ENCODE results near the gene PPDPF.
A peak's percentile ranks its signal among the peaks of the same experiment; 100 is the strongest.
"Not testable (repeated sequence)": the region's sequence is repeated elsewhere in the genome, so short reads cannot be mapped to it uniquely, and the experiment has no call there.

Gene PPDPF

GRCh38 chr20:63565021-63565698 is 44.6 kb downstream of the PPDPF start:
- ATAC-seq (no peak), DNase-seq (no peak)

GRCh38 chr20:63565699-63566335 is 45.3 kb downstream of the PPDPF start:
- DNase-seq: no peak
- no peak for ATAC-seq

- ATAC-seq (no peak), DNase-seq (no peak)
These were observed 46.0 kb downstream of the PPDPF start for GRCh38 chr20:63566395-63567135.

GRCh38 chr20:63567136-63567385 is 46.5 kb downstream of the PPDPF start:
- DNase-seq: no peak
- no peak for ATAC-seq

- DNase-seq (peak; percentile 66), ATAC-seq (peak; percentile 84)
These were observed 47.0 kb downstream of the PPDPF start for GRCh38 chr20:63567386-63568169.

- DNase-seq (no peak), ATAC-seq (no peak)
These were observed 47.8 kb downstream of the PPDPF start for GRCh38 chr20:63568170-63568981.

- ATAC-seq (no peak), DNase-seq (no peak)
These were observed 48.7 kb downstream of the PPDPF start for GRCh38 chr20:63568986-63569949.

GRCh38 chr20:63570281-63571086 is 49.9 kb downstream of the PPDPF start:
- no peak for ATAC-seq
- no peak for DNase-seq

- not testable (repeated sequence) for DNase-seq, ATAC-seq
These were observed 50.5 kb downstream of the PPDPF start for GRCh38 chr20:63571087-63571478.
